Limb (tissue), 2 donors: ENCODE measurements around the gene PCDH18.
"Not testable (repeated sequence)": the region's sequence is repeated elsewhere in the genome, so short reads cannot be mapped to it uniquely, and the experiment has no call there.

Source experiments
- DNase-seq, 2 donors: peaks; one replicate each; pipeline ENCODE4 v3.0.0-alpha.2; 2016; ENCODE audit errors: extremely low spot score in 2 of 2

Gene PCDH18

GRCh38 chr4:137531986-137532868 lies at the start of gene PCDH18:
Gene PCDH18 (minus strand): TSS chr4:137532494. CDS start chr4:137532088, 406 bp downstream.
- peak; percentile 92 to 94 for DNase-seq

- no peak for DNase-seq
Measured at GRCh38 chr4:137576446-137576845, 44.2 kb upstream of the PCDH18 start.

GRCh38 chr4:137572647-137573046 lies 40.4 kb upstream of the PCDH18 start:
- DNase-seq: no peak

GRCh38 chr4:137572163-137572562 lies 39.9 kb upstream of the PCDH18 start:
- DNase-seq: no peak

GRCh38 chr4:137559801-137560200 lies 27.5 kb upstream of the PCDH18 start:
- no peak for DNase-seq

- DNase-seq: no peak
Measured at GRCh38 chr4:137558951-137559350, 26.7 kb upstream of the PCDH18 start.

GRCh38 chr4:137545461-137545861 lies 13.2 kb upstream of the PCDH18 start:
- DNase-seq: no peak

- DNase-seq: no peak
Measured at GRCh38 chr4:137543648-137544047, 11.4 kb upstream of the PCDH18 start.

- DNase-seq: no peak
Measured at GRCh38 chr4:137543198-137543597, 10.9 kb upstream of the PCDH18 start.

GRCh38 chr4:137541876-137542646 lies 9.8 kb upstream of the PCDH18 start:
- DNase-seq: no peak

GRCh38 chr4:137541181-137541580 lies 8.9 kb upstream of the PCDH18 start:
- no peak for DNase-seq

- DNase-seq: no peak
Measured at GRCh38 chr4:137540356-137540755, 8.1 kb upstream of the PCDH18 start.

- DNase-seq: no peak
Measured at GRCh38 chr4:137538526-137538925, 6.2 kb upstream of the PCDH18 start.

GRCh38 chr4:137537807-137538206 lies 5.5 kb upstream of the PCDH18 start:
- not testable (repeated sequence) for DNase-seq

GRCh38 chr4:137536789-137537561 lies 4.7 kb upstream of the PCDH18 start:
- no peak for DNase-seq

- no peak for DNase-seq
Measured at GRCh38 chr4:137535718-137536117, 3.4 kb upstream of the PCDH18 start.

GRCh38 chr4:137534516-137534915 lies 2.2 kb upstream of the PCDH18 start:
- no peak for DNase-seq

- no peak for DNase-seq
Measured at GRCh38 chr4:137533855-137534254, 1.6 kb upstream of the PCDH18 start.

- DNase-seq: no peak
Measured at GRCh38 chr4:137532869-137533236, 559 bp upstream of the PCDH18 start.

- DNase-seq: peak in 1 of 2 donors; percentile 81
Measured at GRCh38 chr4:137531168-137531985, 917 bp downstream of the PCDH18 start.

- DNase-seq: no peak
Measured at GRCh38 chr4:137530176-137530575, 2.1 kb downstream of the PCDH18 start.
